Peyer's patch (tissue), 4 donors: Measurements from ENCODE around the gene LONP2.

Experiments used
- POLR2A ChIP-seq, 2 donors: fragments of 450-650 bp; IDR thresholded peaks; one replicate each; pipeline ENCODE4 v1.5.1; 2017; ENCODE audit warnings: antibody characterized with exemption in 2 of 2, mild to moderate bottlenecking in 2 of 2, moderate library complexity in 2 of 2
- TF ChIP-seq, protein P1 (sequence below), 6 experiments: fragments of 450-650 bp in 4 of 6; fragments of 200-600 bp in 2 of 6; sonication (generic) in 1 of 6; IDR thresholded peaks; one replicate each; pipeline ENCODE4 v1.5.1; 2017 to 2019; ENCODE audit warnings: antibody characterized with exemption in 6 of 6, mild to moderate bottlenecking in 3 of 6, moderate library complexity in 1 of 6

DNA sequence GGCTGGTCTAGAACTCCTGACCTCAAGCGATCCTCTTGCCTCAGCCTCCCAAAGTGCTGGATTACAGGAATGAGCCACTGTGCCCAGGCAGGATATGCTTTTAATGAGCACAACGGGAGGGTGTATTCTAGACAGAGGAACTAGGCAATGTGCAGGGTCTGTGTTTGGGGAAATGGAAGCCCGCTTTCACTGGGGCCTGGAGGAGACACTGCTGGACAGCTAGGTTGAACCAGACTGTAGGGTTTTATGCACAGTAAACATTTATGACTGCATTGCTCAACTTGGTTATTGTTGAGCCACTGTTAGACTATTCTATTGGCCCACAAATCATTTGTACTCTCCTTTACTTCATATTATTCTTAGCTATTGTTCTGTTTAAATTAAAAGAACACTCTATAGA is 151.3 kb downstream of the LONP2 start:
- TF ChIP-seq, protein P1, sequence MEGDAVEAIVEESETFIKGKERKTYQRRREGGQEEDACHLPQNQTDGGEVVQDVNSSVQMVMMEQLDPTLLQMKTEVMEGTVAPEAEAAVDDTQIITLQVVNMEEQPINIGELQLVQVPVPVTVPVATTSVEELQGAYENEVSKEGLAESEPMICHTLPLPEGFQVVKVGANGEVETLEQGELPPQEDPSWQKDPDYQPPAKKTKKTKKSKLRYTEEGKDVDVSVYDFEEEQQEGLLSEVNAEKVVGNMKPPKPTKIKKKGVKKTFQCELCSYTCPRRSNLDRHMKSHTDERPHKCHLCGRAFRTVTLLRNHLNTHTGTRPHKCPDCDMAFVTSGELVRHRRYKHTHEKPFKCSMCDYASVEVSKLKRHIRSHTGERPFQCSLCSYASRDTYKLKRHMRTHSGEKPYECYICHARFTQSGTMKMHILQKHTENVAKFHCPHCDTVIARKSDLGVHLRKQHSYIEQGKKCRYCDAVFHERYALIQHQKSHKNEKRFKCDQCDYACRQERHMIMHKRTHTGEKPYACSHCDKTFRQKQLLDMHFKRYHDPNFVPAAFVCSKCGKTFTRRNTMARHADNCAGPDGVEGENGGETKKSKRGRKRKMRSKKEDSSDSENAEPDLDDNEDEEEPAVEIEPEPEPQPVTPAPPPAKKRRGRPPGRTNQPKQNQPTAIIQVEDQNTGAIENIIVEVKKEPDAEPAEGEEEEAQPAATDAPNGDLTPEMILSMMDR (IDR thresholded peaks at IDR 0.05) = no peak
- TF ChIP-seq POLR2A (IDR thresholded peaks at IDR 0.05) = no peak
